ENCODE data around the gene PER1. TPM values are rescaled to one million over a fixed set of nuclear protein-coding genes. Genes with fewer than 3 reads are reported as not detected.

Gene PER1
- total and polyA plus RNA-seq, 2 of the 13 experiments (the other 11 are each of a cell fraction or from before 2014, with no cell fraction given): 2.6 to 3.6 TPM

GRCh38 chr17:8116776-8117175, 35.4 kb downstream of the PER1 start:
- H3K4me2 ChIP-seq (ENCODE audit: low read depth, low read length): no peak overlapping the region
- BruUV-seq (replicated peaks): no TSS peak
- CTCF ChIA-PET (ENCODE audit: low intra/inter-chr PET ratio, low total read pairs): no interaction called here

GRCh38 chr17:8110907-8111306, 41.3 kb downstream of the PER1 start:
- FAIRE-seq (no peak), ATAC-seq (no peak), DNase-seq (ENCODE audit: low spot score) (no peak)
- no peaks in the 10 kb centered on the region for H4K20me1 ChIP-seq (ENCODE audit: insufficient read depth, low read length)
- no peak overlapping the region for H3K4me3 ChIP-seq (replicated peaks in 1 of 3; ENCODE audit: insufficient read depth in 1 of 3, low read depth in 2 of 3, low read length in 3 of 3)
- 53% methylated on average over 6 of the region's 6 CpGs for WGBS (ENCODE audit: low lambda C conversion rate)
- no peak overlapping the region for H3K9ac ChIP-seq (ENCODE audit: insufficient read depth, low read depth, low read length)
- ChIA-PET CTCF (ENCODE audit: low intra/inter-chr PET ratio, low total read pairs) (interaction anchor here (1.7 to 2.5 kb wide), 3 partner anchors 17 to 51 kb away, joined by 4 to 14 read pairs (median 11); no protein-coding TSS in a partner anchor), POLR2A (no interaction called here)
- no peaks in the 10 kb centered on the region for H3K9me3 ChIP-seq (ENCODE audit: low read length)
- H3K27me3 ChIP-seq (ENCODE audit: control insufficient read depth in 1 of 2, insufficient read depth in 2 of 2, low read length in 2 of 2): peaks cover 7 to 62% of the 10 kb centered on the region in 2 experiments; a peak in 4 of 5 replicates
- H3K4me1 ChIP-seq (ENCODE audit: insufficient read depth, low read length): no peaks in the 10 kb centered on the region
- no peak for TF ChIP-seq ZNF282 (IDR thresholded peaks at IDR 0.05; ENCODE audit: partially characterized antibody)
- TF ChIP-seq SYNCRIP (IDR thresholded peaks at IDR 0.05; ENCODE audit: insufficient read depth, low read depth, low read length): no peak
- no peak for TF ChIP-seq IRF2 (CRISPR knock-in tag; IDR thresholded peaks at IDR 0.05)
- no peak for TF ChIP-seq MXI1 (IDR thresholded peaks at IDR 0.05; ENCODE audit: borderline replicate concordance, low read depth, low read length)
- no peak for TF ChIP-seq TFE3 (CRISPR knock-in tag; IDR thresholded peaks at IDR 0.05)
- no peak overlapping the region for H3K27ac ChIP-seq (ENCODE audit: extremely low read length, insufficient read depth, low read length)
- intact Hi-C loops (cut with micrococcal nuclease; ENCODE audit: unreplicated experiment) (loop anchor here (1.0 to 5.0 kb wide), 2 partner anchors 7 to 49 kb away; partner anchors contain the start of gene ALOXE3), in situ Hi-C loops (cut with HindIII; ENCODE audit: extremely low pct_ligation_motif_present, low pct_unique_long_range_greater_than_20kb) (no loop called here)
- H3K36me3 ChIP-seq (replicated peaks in 1 of 2; ENCODE audit: control insufficient read depth in 1 of 2, insufficient read depth in 2 of 2, low read length in 2 of 2): no peaks in the 10 kb centered on the region
- H3K79me2 ChIP-seq (ENCODE audit: insufficient read depth, low read length): no peaks in the 10 kb centered on the region
- H3K4me2 ChIP-seq (ENCODE audit: low read depth, low read length): no peak overlapping the region
- BruUV-seq (replicated peaks): no TSS peak
- H2AFZ ChIP-seq (ENCODE audit: low read length): no peak overlapping the region

More at GRCh38 chr17:8116776-8117175, 35.4 kb downstream of the PER1 start:
- TF ChIP-seq ZNF546 (CRISPR knock-in tag; conservative IDR thresholded peaks at IDR 0.05) (no peak), KDM2A (CRISPR knock-in tag; IDR thresholded peaks at IDR 0.05; ENCODE audit: borderline replicate concordance, low read depth) (0 out of 2 replicates have a peak, but pooled peaks have one; percentile 4)
- Histone ChIP-seq H3K9ac (ENCODE audit: insufficient read depth, low read depth, low read length) (no peak overlapping the region), H3K36me3 (replicated peaks in 1 of 2; ENCODE audit: control insufficient read depth in 1 of 2, insufficient read depth in 2 of 2, low read length in 2 of 2) (no peaks in the 10 kb centered on the region), H3K4me1 (ENCODE audit: insufficient read depth, low read length) (peaks cover 30% of the 10 kb centered on the region), H2AFZ (ENCODE audit: low read length) (no peak overlapping the region), H3K27ac (ENCODE audit: extremely low read length, insufficient read depth, low read length) (no peak overlapping the region), H3K9me3 (ENCODE audit: low read length) (no peaks in the 10 kb centered on the region), H3K4me3 (replicated peaks in 1 of 3; ENCODE audit: insufficient read depth in 1 of 3, low read depth in 2 of 3, low read length in 3 of 3) (no peak overlapping the region), H4K20me1 (ENCODE audit: insufficient read depth, low read length) (peaks cover 11% of the 10 kb centered on the region; the same call in 1 of the 2 replicates), H3K27me3 (ENCODE audit: control insufficient read depth in 1 of 2, insufficient read depth in 2 of 2, low read length in 2 of 2) (peaks cover 2 to 46% of the 10 kb centered on the region in 2 experiments; a peak in 4 of 5 replicates), H3K79me2 (ENCODE audit: insufficient read depth, low read length) (no peaks in the 10 kb centered on the region)
- intact Hi-C loops (cut with micrococcal nuclease; ENCODE audit: unreplicated experiment) (loop anchor here (5.0 kb wide), 1 partner anchor 34 kb away; no protein-coding TSS in a partner anchor), in situ Hi-C loops (cut with HindIII; ENCODE audit: extremely low pct_ligation_motif_present, low pct_unique_long_range_greater_than_20kb) (loop anchor here (5.0 kb wide), 1 partner anchor 44 kb away; no protein-coding TSS in a partner anchor)
- POLR2A ChIA-PET: no interaction called here
- DNase-seq (ENCODE audit: low spot score) (no peak), ATAC-seq (no peak), FAIRE-seq (no peak)
- WGBS (ENCODE audit: low lambda C conversion rate): 55% methylated on average over 18 of the region's 18 CpGs

Measured in HepG2 (cell line).